HG03060 (cell line): ENCODE measurements around the gene AP1M1.

ENCODE experiments used
- ATAC-seq: cut with Tn5 transposase; IDR thresholded peaks from one replicate; pipeline ENCODE4 v1.9.1; 2021; ENCODE audit warnings: low read depth, moderate number of reproducible peaks; ENCODE audit not compliant: unreplicated experiment

Gene AP1M1

DNA sequence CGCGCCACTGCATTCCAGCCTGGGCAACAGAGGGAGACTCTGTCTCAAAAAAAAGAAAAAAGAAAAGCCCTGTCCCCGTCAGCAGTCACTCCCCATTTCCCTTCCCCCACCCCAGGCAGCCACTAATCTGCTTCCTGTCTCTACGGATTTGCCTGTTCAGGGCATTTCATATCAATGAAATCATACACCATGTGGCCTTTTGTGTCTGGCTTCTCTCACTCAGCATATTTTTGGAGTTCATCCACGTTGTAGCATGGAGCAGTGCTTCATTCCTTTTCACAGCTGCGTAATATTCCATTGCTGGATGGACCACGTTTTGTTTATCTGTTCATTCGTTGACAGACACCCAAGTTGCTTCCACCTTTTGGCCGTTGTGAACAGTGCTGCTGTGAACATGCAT lies 90.8 kb downstream of the AP1M1 start:
- ATAC-seq = no peak

DNA sequence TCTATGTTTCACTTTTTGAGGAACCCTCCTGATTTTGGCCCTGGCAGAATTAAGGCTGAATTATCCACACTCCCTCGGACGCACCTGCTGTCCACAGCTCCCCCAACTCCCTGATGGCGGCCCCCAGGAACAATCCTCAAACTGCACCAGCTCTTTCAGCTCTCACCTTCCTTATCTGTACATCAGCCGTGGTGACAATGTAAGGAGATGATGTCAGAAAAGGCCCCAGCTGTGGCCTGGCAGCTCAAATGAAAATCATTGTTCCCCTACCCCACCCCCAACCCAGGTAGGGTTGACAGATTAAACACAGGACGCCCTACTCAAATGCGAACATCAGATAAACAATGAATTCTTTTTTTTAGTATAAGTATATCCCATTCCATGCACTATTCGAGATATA lies 91.9 kb downstream of the AP1M1 start:
- no peak for ATAC-seq

DNA sequence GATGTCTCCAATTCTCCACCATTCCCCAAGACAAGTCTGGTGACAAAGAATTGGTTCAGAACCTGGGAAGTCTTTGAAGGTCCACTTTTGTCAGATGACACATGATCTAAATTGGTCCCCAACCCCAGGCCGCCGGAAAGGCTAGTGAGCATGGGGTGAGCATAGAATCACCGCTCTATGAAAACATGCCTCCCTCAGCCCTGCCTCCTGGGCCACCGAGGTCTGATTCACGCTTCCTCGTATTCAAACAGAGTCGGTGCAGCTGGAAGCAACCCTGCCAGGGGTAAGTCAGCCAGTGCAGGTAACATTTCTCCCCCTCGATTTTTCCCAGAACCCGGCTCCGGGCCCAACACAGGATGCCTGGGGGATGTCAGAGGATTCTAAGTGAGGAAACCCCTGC lies 93.0 kb downstream of the AP1M1 start:
- ATAC-seq = no peak

DNA sequence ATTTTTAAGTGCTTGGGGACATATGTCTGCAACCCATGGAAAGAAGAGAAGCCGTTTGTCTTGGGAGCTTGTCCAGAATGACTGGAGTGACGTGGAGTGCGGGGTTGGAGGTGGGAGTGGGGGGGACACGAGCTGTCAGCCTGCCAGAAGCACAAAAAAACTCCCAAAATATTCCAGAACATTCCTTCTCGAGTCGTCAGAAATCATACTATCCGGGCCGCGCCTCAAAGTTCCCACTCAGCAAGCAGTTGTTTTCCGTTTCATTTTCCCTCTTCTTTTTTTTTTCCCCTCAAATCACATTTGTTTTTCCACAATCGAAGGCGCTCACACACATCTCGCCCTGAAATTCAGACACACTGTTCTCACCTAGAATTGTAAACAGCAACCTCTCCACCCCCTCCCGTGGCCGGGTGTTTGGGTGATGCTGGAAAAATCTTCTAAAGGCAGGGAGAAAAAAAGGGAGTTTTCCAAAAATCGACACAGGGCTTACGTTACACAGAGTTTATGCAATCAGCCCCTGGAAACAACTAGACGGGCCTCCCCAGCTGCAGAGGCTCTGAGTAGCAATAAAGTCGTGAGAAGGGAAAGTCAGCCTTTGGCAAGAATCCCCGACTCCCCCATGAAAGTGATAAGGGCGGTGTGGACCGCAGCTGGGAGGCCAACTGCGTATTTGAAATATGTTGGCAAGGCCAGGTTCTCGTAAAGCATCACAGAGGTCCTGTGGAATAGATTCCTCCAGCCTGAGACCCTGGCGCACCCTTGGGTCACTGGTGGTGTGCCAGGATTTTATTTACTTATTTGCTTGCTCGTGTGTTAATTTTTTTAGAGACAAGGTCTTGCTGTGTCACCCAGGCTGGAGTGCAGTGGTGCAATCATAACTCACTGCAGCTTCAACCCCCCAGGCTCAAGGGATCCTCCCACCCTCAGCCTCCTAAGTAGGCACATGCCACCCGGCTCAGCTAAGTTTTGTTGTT lies 95.7 kb downstream of the AP1M1 start:
- no peak for ATAC-seq

GRCh38 chr19:16295057-16295456 lies 97.3 kb downstream of the AP1M1 start:
- ATAC-seq = no peak
